HG02623 (cell line): ENCODE results near the gene HELT.
"Not testable (repeated sequence)": the region's sequence is repeated elsewhere in the genome, so short reads cannot be mapped to it uniquely, and the experiment has no call there.

Experiments
- ATAC-seq: cut with Tn5 transposase; IDR thresholded peaks from one replicate; pipeline ENCODE4 v1.9.1; 2021; ENCODE audit warnings: moderate library complexity; ENCODE audit not compliant: unreplicated experiment

The HELT gene

GRCh38 chr4:185035284-185035683 is 17.0 kb downstream of the HELT start:
- ATAC-seq: no peak

GRCh38 chr4:185036019-185036418 is 17.7 kb downstream of the HELT start:
- no peak for ATAC-seq

- no peak for ATAC-seq
Measured at GRCh38 chr4:185036842-185037241, 18.6 kb downstream of the HELT start.

- ATAC-seq: no peak
Measured at GRCh38 chr4:185039508-185040273, 21.4 kb downstream of the HELT start.

GRCh38 chr4:185040523-185040922 is 22.2 kb downstream of the HELT start:
- no peak for ATAC-seq

GRCh38 chr4:185050286-185050685 is 32.0 kb downstream of the HELT start:
- not testable (repeated sequence) for ATAC-seq

GRCh38 chr4:185051283-185051682 is 33.0 kb downstream of the HELT start:
- not testable (repeated sequence) for ATAC-seq

GRCh38 chr4:185053746-185054145 is 35.5 kb downstream of the HELT start:
- no peak for ATAC-seq

- no peak for ATAC-seq
Measured at GRCh38 chr4:185054272-185054671, 36.0 kb downstream of the HELT start.

- no peak for ATAC-seq
Measured at GRCh38 chr4:185054886-185055285, 36.6 kb downstream of the HELT start.

- no peak for ATAC-seq
Measured at GRCh38 chr4:185061610-185062009, 43.3 kb downstream of the HELT start.

GRCh38 chr4:185062606-185063005 is 44.3 kb downstream of the HELT start:
- ATAC-seq: no peak

- ATAC-seq: no peak
Measured at GRCh38 chr4:185066179-185066578, 47.9 kb downstream of the HELT start.

- ATAC-seq: no peak
Measured at GRCh38 chr4:185068837-185069236, 50.5 kb downstream of the HELT start.
